Neural cell (in vitro differentiated cells): ENCODE measurements around the gene BSN. TPM values are rescaled to one million over a fixed set of nuclear protein-coding genes. Genes with fewer than 3 reads are reported as not detected.

Experiments used
- H2AFZ ChIP-seq: fragments of 200-600, 300-800 bp; sonication (generic), shearing (Covaris generic); 2 replicates; pipeline ENCODE4 v1.6.0; 2014; ENCODE audit warnings: low read depth, mild to moderate bottlenecking, antibody characterized with exemption, low read length, moderate library complexity
- H3F3A ChIP-seq: fragments of 200-600 bp; shearing (Covaris generic); 2 replicates; pipeline ENCODE4 v1.6.1; 2016; ENCODE audit warnings: mild to moderate bottlenecking, moderate library complexity, mixed read lengths, antibody characterized with exemption, low read length; ENCODE audit not compliant: insufficient read depth, poor library complexity, severe bottlenecking
- H3K27ac ChIP-seq: fragments of 200-600, 300-800 bp; sonication (generic), shearing (Covaris generic); 2 replicates; pipeline ENCODE4 v1.5.1; 2014; ENCODE audit warnings: mild to moderate bottlenecking, low read length, moderate library complexity
- H3K27me3 ChIP-seq: fragments of 300-800, 200-600 bp; sonication (generic), shearing (Covaris generic); 2 replicates; pipeline ENCODE4 v1.6.0; 2014; ENCODE audit warnings: mild to moderate bottlenecking, low read depth, low read length, moderate library complexity; ENCODE audit not compliant: insufficient read depth
- H3K36me3 ChIP-seq: fragments of 300-800, 200-600 bp; sonication (generic), shearing (Covaris generic); 2 replicates; pipeline ENCODE4 v1.5.1; 2014; ENCODE audit warnings: mild to moderate bottlenecking, antibody characterized with exemption, low read length, moderate library complexity; ENCODE audit not compliant: insufficient read depth
- H3K4me2 ChIP-seq: fragments of 300-800, 200-600 bp; sonication (generic), shearing (Covaris generic); 2 replicates; pipeline ENCODE4 v1.6.0; 2014; ENCODE audit warnings: mild to moderate bottlenecking, low read length
- H3K4me3 ChIP-seq: fragments of 300-800, 200-600 bp; sonication (generic), shearing (Covaris generic); 2 replicates; pipeline ENCODE4 v1.5.1; 2014; ENCODE audit warnings: mild to moderate bottlenecking, low read length, moderate library complexity
- H3K79me2 ChIP-seq: fragments of 200-600 bp; shearing (Covaris generic); replicated peaks from 2 replicates; pipeline ENCODE4 v1.6.0; 2014; ENCODE audit warnings: mild to moderate bottlenecking, low read length, moderate library complexity; ENCODE audit not compliant: insufficient read depth
- H3K9ac ChIP-seq: fragments of 300-800, 200-600 bp; sonication (generic), shearing (Covaris generic); 2 replicates; pipeline ENCODE4 v1.6.1; 2016; ENCODE audit warnings: mild to moderate bottlenecking, low read length, mixed read lengths
- H3K9me2 ChIP-seq: fragments of 200-600 bp; shearing (Covaris generic); 2 replicates; pipeline ENCODE4 v1.6.1; 2016; ENCODE audit warnings: mild to moderate bottlenecking, low read length, mixed read lengths; ENCODE audit not compliant: insufficient read depth
- H3K9me3 ChIP-seq: fragments of 200-600, 300-800 bp; sonication (generic), shearing (Covaris generic); 2 replicates; pipeline ENCODE4 v1.6.1; 2016; ENCODE audit warnings: mild to moderate bottlenecking, mixed run types, low read length, moderate library complexity, mixed read lengths
- H4K20me1 ChIP-seq: fragments of 200-600 bp; shearing (Covaris generic); 2 replicates; pipeline ENCODE4 v1.6.1; 2016; ENCODE audit warnings: mild to moderate bottlenecking, mixed run types; ENCODE audit not compliant: insufficient read depth
- EP300 ChIP-seq: fragments of 450-650 bp; conservative IDR thresholded peaks from 2 replicates; pipeline ENCODE4 v1.6.1; 2014; ENCODE audit warnings: antibody characterized with exemption, mild to moderate bottlenecking, moderate library complexity; ENCODE audit not compliant: poor library complexity, severe bottlenecking
- EZH2 ChIP-seq: fragments of 200-600, 300-800 bp; shearing (Covaris generic), sonication (generic); IDR thresholded peaks from 2 replicates; pipeline ENCODE4 v1.6.1; 2014; ENCODE audit warnings: antibody characterized with exemption, low read length, borderline replicate concordance, mild to moderate bottlenecking; ENCODE audit not compliant: insufficient read depth, poor library complexity, severe bottlenecking
- MXI1 ChIP-seq: fragments of 450-650 bp; conservative IDR thresholded peaks from 2 replicates; pipeline ENCODE4 v1.6.1; 2014; ENCODE audit warnings: antibody characterized with exemption, mild to moderate bottlenecking; ENCODE audit not compliant: poor library complexity, severe bottlenecking
- POLR2AphosphoS5 ChIP-seq: IDR thresholded peaks from 2 replicates; pipeline ENCODE4 v1.6.1; 2012
- RAD21 ChIP-seq: fragments of 450-650 bp; conservative IDR thresholded peaks from 2 replicates; pipeline ENCODE4 v1.6.1; 2014; ENCODE audit warnings: antibody characterized with exemption, mild to moderate bottlenecking, moderate library complexity
- REST ChIP-seq: IDR thresholded peaks from 2 replicates; pipeline ENCODE4 v1.6.1; 2012; ENCODE audit warnings: borderline replicate concordance
- TAF1 ChIP-seq: IDR thresholded peaks from 2 replicates; pipeline ENCODE4 v1.6.1; 2012; ENCODE audit warnings: low read depth
- polyA plus RNA-seq: library from polyadenylated mRNA; depleted of rRNA; stranded (reverse); fragments of >200 nt; gene quantifications from 2 replicates; pipeline ENCODE4 v1.2.3, GENCODE V29; 2014

Gene BSN
- polyA plus RNA-seq, 1 donor from 2014 or later: 2.0 TPM

- Histone ChIP-seq H3K9me2 (no peaks in the 10 kb centered on the region), H3K27ac (no peak overlapping the region), H4K20me1 (no peaks in the 10 kb centered on the region), H3K9me3 (no peaks in the 10 kb centered on the region), H3K9ac (no peak overlapping the region), H3K36me3 (peaks cover 3% of the 10 kb centered on the region), H3F3A (no peaks in the 10 kb centered on the region), H2AFZ (no peak overlapping the region), H3K4me3 (no peak overlapping the region), H3K79me2 (no peaks in the 10 kb centered on the region), H3K27me3 (no peaks in the 10 kb centered on the region), H3K4me2 (no peak overlapping the region)
- no peak for TF ChIP-seq MXI1
- TF ChIP-seq EP300: no peak
- TF ChIP-seq EZH2: no peak
- no peak for TF ChIP-seq POLR2AphosphoS5
- no peak for TF ChIP-seq REST
- TF ChIP-seq RAD21: no peak
These were observed 157.9 kb downstream of the BSN start for GRCh38 chr3:49712166-49712565.

GRCh38 chr3:49712631-49713317 lies 158.5 kb downstream of the BSN start:
- no peak overlapping the region for H2AFZ ChIP-seq
- H3K4me3 ChIP-seq: no peak overlapping the region
- TF ChIP-seq EZH2 (no peak), TAF1 (no peak), EP300 (no peak), MXI1 (no peak), RAD21 (no peak), REST (no peak)
- H3K4me2 ChIP-seq: no peak overlapping the region
- no peaks in the 10 kb centered on the region for H3K9me3 ChIP-seq
- H3K36me3 ChIP-seq: peaks cover 3% of the 10 kb centered on the region
- H3K9me2 ChIP-seq: no peaks in the 10 kb centered on the region
- no peaks in the 10 kb centered on the region for H3F3A ChIP-seq
- H3K9ac ChIP-seq: no peak overlapping the region
- H3K79me2 ChIP-seq: no peaks in the 10 kb centered on the region
- no peak overlapping the region for H3K27ac ChIP-seq
- H4K20me1 ChIP-seq: no peaks in the 10 kb centered on the region
- no peaks in the 10 kb centered on the region for H3K27me3 ChIP-seq
